ENCODE data around the gene YARS2.

DNA sequence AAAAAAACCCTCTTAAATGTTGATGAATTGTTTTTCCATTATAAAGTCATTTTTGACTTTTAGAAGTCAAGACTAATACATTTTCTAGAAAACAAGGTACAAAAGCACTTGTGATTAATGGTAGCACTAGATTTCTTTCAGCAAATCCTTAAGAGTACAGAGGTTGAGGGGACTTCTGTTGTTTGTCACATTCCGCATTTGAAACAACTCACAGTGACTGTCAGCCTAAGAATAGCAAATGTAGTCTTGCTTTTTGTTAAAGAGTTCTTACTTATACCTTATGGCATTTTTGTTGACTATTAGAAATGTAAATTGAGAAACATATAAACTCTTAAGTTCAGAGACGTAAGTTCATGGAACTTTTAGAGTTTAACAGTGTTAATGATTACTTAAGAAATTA, 16.4 kb downstream of the YARS2 start:
- TF ChIP-seq POLR2A (IDR thresholded peaks at IDR 0.05) = no peak
- TF ChIP-seq, protein P1, sequence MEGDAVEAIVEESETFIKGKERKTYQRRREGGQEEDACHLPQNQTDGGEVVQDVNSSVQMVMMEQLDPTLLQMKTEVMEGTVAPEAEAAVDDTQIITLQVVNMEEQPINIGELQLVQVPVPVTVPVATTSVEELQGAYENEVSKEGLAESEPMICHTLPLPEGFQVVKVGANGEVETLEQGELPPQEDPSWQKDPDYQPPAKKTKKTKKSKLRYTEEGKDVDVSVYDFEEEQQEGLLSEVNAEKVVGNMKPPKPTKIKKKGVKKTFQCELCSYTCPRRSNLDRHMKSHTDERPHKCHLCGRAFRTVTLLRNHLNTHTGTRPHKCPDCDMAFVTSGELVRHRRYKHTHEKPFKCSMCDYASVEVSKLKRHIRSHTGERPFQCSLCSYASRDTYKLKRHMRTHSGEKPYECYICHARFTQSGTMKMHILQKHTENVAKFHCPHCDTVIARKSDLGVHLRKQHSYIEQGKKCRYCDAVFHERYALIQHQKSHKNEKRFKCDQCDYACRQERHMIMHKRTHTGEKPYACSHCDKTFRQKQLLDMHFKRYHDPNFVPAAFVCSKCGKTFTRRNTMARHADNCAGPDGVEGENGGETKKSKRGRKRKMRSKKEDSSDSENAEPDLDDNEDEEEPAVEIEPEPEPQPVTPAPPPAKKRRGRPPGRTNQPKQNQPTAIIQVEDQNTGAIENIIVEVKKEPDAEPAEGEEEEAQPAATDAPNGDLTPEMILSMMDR (IDR thresholded peaks at IDR 0.05) = no peak
